Kidney tubule cell (primary cell): ENCODE measurements around the gene TRERF1.

ENCODE experiments used
- DNase-seq: peaks from one replicate; pipeline ENCODE4 v3.0.0-alpha.2; 2018; ENCODE audit warnings: low spot score

TRERF1 gene

GRCh38 chr6:42188406-42188805, 263.3 kb downstream of the TRERF1 start:
- no peak for DNase-seq

- DNase-seq = no peak
Observed at GRCh38 chr6:42185597-42185996, 266.1 kb downstream of the TRERF1 start.

- no peak for DNase-seq
Observed at GRCh38 chr6:42184475-42184874, 267.3 kb downstream of the TRERF1 start.

- DNase-seq = no peak
Observed at GRCh38 chr6:42182101-42182500, 269.6 kb downstream of the TRERF1 start.

GRCh38 chr6:42179945-42180313, 271.8 kb downstream of the TRERF1 start:
- DNase-seq = no peak

GRCh38 chr6:42179261-42179944, 272.3 kb downstream of the TRERF1 start:
- no peak for DNase-seq

- DNase-seq = no peak
Observed at GRCh38 chr6:42177514-42178364, 274.0 kb downstream of the TRERF1 start.

GRCh38 chr6:42176981-42177380, 274.7 kb downstream of the TRERF1 start:
- DNase-seq = no peak

- DNase-seq = no peak
Observed at GRCh38 chr6:42175860-42176259, 275.9 kb downstream of the TRERF1 start.
